Measurements from ENCODE around the gene STK11.

- no peak for TF ChIP-seq POLR2AphosphoS5 (IDR thresholded peaks at IDR 0.05; ENCODE audit: low read depth)
- no peak for TF ChIP-seq CTCF (IDR thresholded peaks at IDR 0.05; ENCODE audit: insufficient read depth, low read length)
Observed at GRCh38 chr19:1166872-1167573, 38.6 kb upstream of the STK11 start.

Data from HL-60 (cell line).